HEK293 (cell line): ENCODE data around the gene MUSK.

ENCODE experiments used
- CTCF ChIA-PET: fragments of 350-600 bp; formaldehyde crosslinking; extraction: SDS; loops from one replicate; lab custom pipeline; 2021; ENCODE audit warnings: antibody characterized with exemption; lab: Yijun Ruan, JAX
- POLR2A ChIA-PET: fragments of 300-600 bp; formaldehyde crosslinking; extraction: SDS; loops from one replicate; lab custom pipeline; 2020; ENCODE audit warnings: antibody characterized with exemption, inconsistent platforms; lab: Yijun Ruan, JAX
- H3K27ac ChIP-seq: fragments of 200-500 bp; sonication (Bioruptor generic); 2 replicates; pipeline ENCODE4 v1.5.1; 2014; ENCODE audit warnings: low read depth, low read length, control low read depth, inconsistent platforms; ENCODE audit errors: extremely low read depth
- H3K36me3 ChIP-seq, 2 experiments: fragments of 200-500 bp in 1 of 2; sonication (Bioruptor generic) in 1 of 2; 1 replicate in 1 of 2; 2 replicates in 1 of 2; pipeline ENCODE4 v1.5.1; 2014 to 2017; ENCODE audit warnings: inconsistent platforms in 2 of 2, low read length in 2 of 2; ENCODE audit not compliant: control insufficient read depth in 2 of 2, insufficient read depth in 1 of 2
- H3K4me1 ChIP-seq: fragments of 200-500 bp; sonication (Bioruptor generic); 2 replicates; pipeline ENCODE4 v1.5.1; 2014; ENCODE audit warnings: mild to moderate bottlenecking, low read length, inconsistent platforms; ENCODE audit not compliant: control insufficient read depth, insufficient read depth
- H3K4me3 ChIP-seq: 2 replicates; pipeline ENCODE4 v1.5.1; 2011; ENCODE audit warnings: low read depth, mild to moderate bottlenecking, control low read depth, low read length, moderate library complexity
- H3K9me3 ChIP-seq: fragments of 200-500 bp; sonication (Bioruptor generic); 2 replicates; pipeline ENCODE4 v1.5.1; 2014; ENCODE audit warnings: low read depth, low read length, inconsistent platforms; ENCODE audit not compliant: control insufficient read depth, insufficient read depth
- MYNN ChIP-seq: fragments of 450-650 bp; formaldehyde crosslinking; IDR thresholded peaks from 2 replicates; pipeline ENCODE4 v1.5.1; 2016; ENCODE audit warnings: missing biosample characterization, missing genetic modification characterization, borderline replicate concordance
- ZFP3 ChIP-seq: fragments of 450-650 bp; formaldehyde crosslinking; IDR thresholded peaks from 2 replicates; pipeline ENCODE4 v1.5.1; 2016; ENCODE audit warnings: low read depth, missing biosample characterization, missing genetic modification characterization
- ZFP41 ChIP-seq: fragments of 450-650 bp; formaldehyde crosslinking; IDR thresholded peaks from 2 replicates; pipeline ENCODE4 v1.5.1; 2016; ENCODE audit warnings: missing biosample characterization, missing genetic modification characterization, borderline replicate concordance
- ZNF16 ChIP-seq: fragments of 450-650 bp; formaldehyde crosslinking; IDR thresholded peaks from 2 replicates; pipeline ENCODE4 v1.5.1; 2016; ENCODE audit warnings: low read depth, missing biosample characterization, missing genetic modification characterization
- ZNF202 ChIP-seq: fragments of 450-650 bp; formaldehyde crosslinking; IDR thresholded peaks from 2 replicates; pipeline ENCODE4 v1.5.1; 2016; ENCODE audit warnings: missing biosample characterization, missing genetic modification characterization, borderline replicate concordance
- ZNF211 ChIP-seq: fragments of 450-650 bp; formaldehyde crosslinking; IDR thresholded peaks from 2 replicates; pipeline ENCODE4 v1.5.1; 2016; ENCODE audit warnings: low read depth, missing biosample characterization, missing genetic modification characterization
- ZNF223 ChIP-seq: fragments of 450-650 bp; formaldehyde crosslinking; IDR thresholded peaks from 2 replicates; pipeline ENCODE4 v1.5.1; 2016; ENCODE audit warnings: missing biosample characterization, missing genetic modification characterization
- ZNF239 ChIP-seq: fragments of 450-650 bp; formaldehyde crosslinking; IDR thresholded peaks from 2 replicates; pipeline ENCODE4 v1.5.1; 2016; ENCODE audit warnings: missing biosample characterization, missing genetic modification characterization
- ZNF510 ChIP-seq: fragments of 450-650 bp; formaldehyde crosslinking; IDR thresholded peaks from 2 replicates; pipeline ENCODE4 v1.5.1; 2018; ENCODE audit warnings: mild to moderate bottlenecking, missing genetic modification characterization, missing biosample characterization; ENCODE audit not compliant: insufficient replicate concordance
- ZNF548 ChIP-seq: fragments of 450-650 bp; formaldehyde crosslinking; IDR thresholded peaks from 2 replicates; pipeline ENCODE4 v1.5.1; 2016; ENCODE audit warnings: missing biosample characterization, missing genetic modification characterization
- ZNF621 ChIP-seq: fragments of 450-650 bp; formaldehyde crosslinking; IDR thresholded peaks from 2 replicates; pipeline ENCODE4 v1.5.1; 2017; ENCODE audit warnings: missing biosample characterization, missing genetic modification characterization
- ZNF664 ChIP-seq: fragments of 450-650 bp; formaldehyde crosslinking; IDR thresholded peaks from 2 replicates; pipeline ENCODE4 v1.5.1; 2016; ENCODE audit warnings: missing biosample characterization, missing genetic modification characterization
- ZNF768 ChIP-seq: fragments of 450-650 bp; formaldehyde crosslinking; IDR thresholded peaks from 2 replicates; pipeline ENCODE4 v1.5.1; 2018; ENCODE audit warnings: missing biosample characterization, mild to moderate bottlenecking, missing genetic modification characterization
- ZNF830 ChIP-seq: fragments of 450-650 bp; IDR thresholded peaks from 2 replicates; pipeline ENCODE4 v1.5.0; 2018; ENCODE audit warnings: missing biosample characterization, missing genetic modification characterization, low read depth, mild to moderate bottlenecking, moderate library complexity
- ZXDB ChIP-seq: fragments of 450-650 bp; formaldehyde crosslinking; IDR thresholded peaks from 2 replicates; pipeline ENCODE4 v1.5.1; 2016; ENCODE audit warnings: missing biosample characterization, missing genetic modification characterization
- TF ChIP-seq, protein P1 (sequence below): sonication (generic); formaldehyde crosslinking; IDR thresholded peaks from 2 replicates; pipeline ENCODE4 v1.8.1; 2022; ENCODE audit warnings: mild to moderate bottlenecking, moderate library complexity, missing genetic modification reagents
- TF ChIP-seq, protein P2 (sequence below): fragments of 450-650 bp; IDR thresholded peaks from 2 replicates; pipeline ENCODE4 v1.5.1; 2018; ENCODE audit warnings: missing biosample characterization, missing genetic modification characterization
- TF ChIP-seq, protein P3 (sequence below): fragments of 450-650 bp; formaldehyde crosslinking; IDR thresholded peaks from 2 replicates; pipeline ENCODE4 v1.5.0; 2017; ENCODE audit warnings: missing biosample characterization, missing genetic modification characterization, borderline replicate concordance
- TF ChIP-seq, protein P4 (sequence below): fragments of 450-650 bp; formaldehyde crosslinking; optimal IDR thresholded peaks from 2 replicates; pipeline ENCODE3; 2016; ENCODE audit warnings: missing biosample characterization, mild to moderate bottlenecking, missing genetic modification characterization
- TF ChIP-seq, protein P5 (sequence below): fragments of 450-650 bp; formaldehyde crosslinking; IDR thresholded peaks from 2 replicates; pipeline ENCODE4 v1.5.1; 2016; ENCODE audit warnings: missing biosample characterization, missing genetic modification characterization
- TF ChIP-seq, protein P6 (sequence below): fragments of 450-650 bp; IDR thresholded peaks from 2 replicates; pipeline ENCODE4 v1.5.1; 2018; ENCODE audit warnings: missing biosample characterization, mild to moderate bottlenecking, missing genetic modification characterization

MUSK gene

DNA sequence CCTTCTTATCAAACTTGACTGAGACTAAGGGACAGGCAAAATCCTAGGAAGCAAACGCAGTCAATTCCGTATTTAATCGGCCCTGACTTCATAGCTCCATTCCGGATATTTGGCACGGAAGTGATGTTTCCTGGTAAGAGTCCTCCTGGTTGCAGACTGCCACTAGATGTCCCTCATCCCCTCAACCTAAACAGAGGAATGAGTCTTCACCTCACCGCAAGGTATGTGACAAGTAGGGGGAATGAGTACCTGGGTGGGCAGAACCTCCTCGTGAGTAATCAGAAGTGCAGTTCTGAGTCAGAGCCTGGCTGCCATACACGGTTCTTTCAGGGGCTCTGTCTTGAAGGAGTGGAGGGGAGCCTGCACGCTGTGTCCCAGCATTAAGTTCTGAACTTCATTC is 173.6 kb downstream of the MUSK start:
- Histone ChIP-seq H3K9me3 (no peaks in the 10 kb centered on the region), H3K4me1 (no peaks in the 10 kb centered on the region), H3K36me3 (no peaks in the 10 kb centered on the region), H3K4me3 (no peak overlapping the region)
- ChIA-PET POLR2A (no interaction called here), CTCF (interaction anchor here (1.0 kb wide), 1 partner anchor 160 kb away, joined by 3 read pairs; no protein-coding TSS in a partner anchor)
- no peak for TF ChIP-seq ZNF16 (tag by site-specific recombination)
- TF ChIP-seq, protein P1, sequence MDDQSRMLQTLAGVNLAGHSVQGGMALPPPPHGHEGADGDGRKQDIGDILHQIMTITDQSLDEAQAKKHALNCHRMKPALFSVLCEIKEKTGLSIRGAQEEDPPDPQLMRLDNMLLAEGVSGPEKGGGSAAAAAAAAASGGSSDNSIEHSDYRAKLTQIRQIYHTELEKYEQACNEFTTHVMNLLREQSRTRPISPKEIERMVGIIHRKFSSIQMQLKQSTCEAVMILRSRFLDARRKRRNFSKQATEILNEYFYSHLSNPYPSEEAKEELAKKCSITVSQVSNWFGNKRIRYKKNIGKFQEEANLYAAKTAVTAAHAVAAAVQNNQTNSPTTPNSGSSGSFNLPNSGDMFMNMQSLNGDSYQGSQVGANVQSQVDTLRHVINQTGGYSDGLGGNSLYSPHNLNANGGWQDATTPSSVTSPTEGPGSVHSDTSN (CRISPR knock-in tag) = no peak
- no peak for TF ChIP-seq ZFP41 (tag by site-specific recombination)
- TF ChIP-seq ZNF768 (tag by site-specific recombination) = no peak
- TF ChIP-seq, all 188 proteins: peak for 0
- no peak overlapping the region for H3K27ac ChIP-seq

DNA sequence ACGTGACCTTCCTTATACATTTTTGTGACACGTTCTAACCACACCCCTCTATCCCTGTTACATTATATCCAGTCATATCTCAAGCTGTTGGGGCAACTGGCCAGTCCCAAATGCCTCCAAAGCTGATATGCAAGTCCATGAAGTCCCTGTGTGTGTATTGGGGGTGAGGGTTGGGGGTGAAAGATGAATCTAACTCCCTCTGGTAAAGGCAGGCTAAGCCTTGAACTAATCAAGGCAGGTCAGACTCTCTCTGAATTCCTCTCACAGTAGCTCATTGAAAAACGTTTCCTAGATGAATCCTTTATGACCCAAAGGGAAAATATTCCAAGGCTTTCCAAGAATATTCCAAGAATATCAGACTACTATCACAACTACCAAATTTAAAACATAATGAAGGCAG is 174.4 kb downstream of the MUSK start:
- no peak overlapping the region for H3K4me3 ChIP-seq
- no peak overlapping the region for H3K27ac ChIP-seq
- ChIA-PET POLR2A (no interaction called here), CTCF (interaction anchor here (1.0 kb wide), 1 partner anchor 159 kb away, joined by 3 read pairs; no protein-coding TSS in a partner anchor)
- H3K9me3 ChIP-seq = no peaks in the 10 kb centered on the region
- TF ChIP-seq ZNF202 (tag by site-specific recombination) (no peak), ZNF211 (tag by site-specific recombination) (no peak), ZNF664 (tag by site-specific recombination) (no peak), ZNF239 (tag by site-specific recombination) (no peak), ZNF510 (tag by site-specific recombination) (no peak), ZNF223 (tag by site-specific recombination) (no peak)
- TF ChIP-seq, protein P2, sequence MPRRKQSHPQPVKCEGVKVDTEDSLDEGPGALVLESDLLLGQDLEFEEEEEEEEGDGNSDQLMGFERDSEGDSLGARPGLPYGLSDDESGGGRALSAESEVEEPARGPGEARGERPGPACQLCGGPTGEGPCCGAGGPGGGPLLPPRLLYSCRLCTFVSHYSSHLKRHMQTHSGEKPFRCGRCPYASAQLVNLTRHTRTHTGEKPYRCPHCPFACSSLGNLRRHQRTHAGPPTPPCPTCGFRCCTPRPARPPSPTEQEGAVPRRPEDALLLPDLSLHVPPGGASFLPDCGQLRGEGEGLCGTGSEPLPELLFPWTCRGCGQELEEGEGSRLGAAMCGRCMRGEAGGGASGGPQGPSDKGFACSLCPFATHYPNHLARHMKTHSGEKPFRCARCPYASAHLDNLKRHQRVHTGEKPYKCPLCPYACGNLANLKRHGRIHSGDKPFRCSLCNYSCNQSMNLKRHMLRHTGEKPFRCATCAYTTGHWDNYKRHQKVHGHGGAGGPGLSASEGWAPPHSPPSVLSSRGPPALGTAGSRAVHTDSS (tag by site-specific recombination) = no peak
- TF ChIP-seq, protein P3, sequence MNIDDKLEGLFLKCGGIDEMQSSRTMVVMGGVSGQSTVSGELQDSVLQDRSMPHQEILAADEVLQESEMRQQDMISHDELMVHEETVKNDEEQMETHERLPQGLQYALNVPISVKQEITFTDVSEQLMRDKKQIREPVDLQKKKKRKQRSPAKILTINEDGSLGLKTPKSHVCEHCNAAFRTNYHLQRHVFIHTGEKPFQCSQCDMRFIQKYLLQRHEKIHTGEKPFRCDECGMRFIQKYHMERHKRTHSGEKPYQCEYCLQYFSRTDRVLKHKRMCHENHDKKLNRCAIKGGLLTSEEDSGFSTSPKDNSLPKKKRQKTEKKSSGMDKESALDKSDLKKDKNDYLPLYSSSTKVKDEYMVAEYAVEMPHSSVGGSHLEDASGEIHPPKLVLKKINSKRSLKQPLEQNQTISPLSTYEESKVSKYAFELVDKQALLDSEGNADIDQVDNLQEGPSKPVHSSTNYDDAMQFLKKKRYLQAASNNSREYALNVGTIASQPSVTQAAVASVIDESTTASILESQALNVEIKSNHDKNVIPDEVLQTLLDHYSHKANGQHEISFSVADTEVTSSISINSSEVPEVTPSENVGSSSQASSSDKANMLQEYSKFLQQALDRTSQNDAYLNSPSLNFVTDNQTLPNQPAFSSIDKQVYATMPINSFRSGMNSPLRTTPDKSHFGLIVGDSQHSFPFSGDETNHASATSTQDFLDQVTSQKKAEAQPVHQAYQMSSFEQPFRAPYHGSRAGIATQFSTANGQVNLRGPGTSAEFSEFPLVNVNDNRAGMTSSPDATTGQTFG (tag by site-specific recombination) = no peak
- TF ChIP-seq, all 188 proteins: peak for 0
- no peaks in the 10 kb centered on the region for H3K4me1 ChIP-seq
- H3K36me3 ChIP-seq = no peaks in the 10 kb centered on the region

DNA sequence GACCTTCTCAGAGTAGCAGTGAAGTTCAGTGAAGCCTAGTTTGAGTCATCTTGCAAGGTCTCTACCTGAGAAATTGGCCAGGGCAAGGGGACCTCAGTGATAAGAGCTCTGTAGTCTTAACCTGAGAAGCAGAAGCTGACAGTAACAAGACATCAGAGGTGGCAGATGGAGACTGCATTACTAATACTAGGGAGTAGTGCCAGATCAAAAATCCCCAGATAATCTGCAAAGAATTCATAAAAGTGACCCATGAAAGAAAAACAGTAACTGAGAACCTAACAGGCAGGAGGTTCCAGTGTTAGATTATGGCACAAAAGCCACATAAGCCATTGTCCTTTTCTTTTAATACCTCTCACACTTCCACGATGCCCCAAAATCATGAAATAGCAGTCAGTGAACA is 175.5 kb downstream of the MUSK start:
- Histone ChIP-seq H3K4me1 (no peaks in the 10 kb centered on the region), H3K36me3 (no peaks in the 10 kb centered on the region), H3K27ac (no peak overlapping the region), H3K9me3 (no peaks in the 10 kb centered on the region), H3K4me3 (no peak overlapping the region)
- ChIA-PET CTCF (no interaction called here), POLR2A (no interaction called here)
- TF ChIP-seq ZNF548 (tag by site-specific recombination) (no peak), ZXDB (tag by site-specific recombination) (no peak), ZNF830 (no peak), ZNF510 (tag by site-specific recombination) (no peak), ZNF621 (tag by site-specific recombination) (no peak), ZFP3 (no peak), MYNN (no peak)
- TF ChIP-seq, protein P4, sequence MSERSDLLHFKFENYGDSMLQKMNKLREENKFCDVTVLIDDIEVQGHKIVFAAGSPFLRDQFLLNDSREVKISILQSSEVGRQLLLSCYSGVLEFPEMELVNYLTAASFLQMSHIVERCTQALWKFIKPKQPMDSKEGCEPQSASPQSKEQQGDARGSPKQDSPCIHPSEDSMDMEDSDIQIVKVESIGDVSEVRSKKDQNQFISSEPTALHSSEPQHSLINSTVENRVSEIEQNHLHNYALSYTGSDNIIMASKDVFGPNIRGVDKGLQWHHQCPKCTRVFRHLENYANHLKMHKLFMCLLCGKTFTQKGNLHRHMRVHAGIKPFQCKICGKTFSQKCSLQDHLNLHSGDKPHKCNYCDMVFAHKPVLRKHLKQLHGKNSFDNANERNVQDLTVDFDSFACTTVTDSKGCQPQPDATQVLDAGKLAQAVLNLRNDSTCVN = no peak
- TF ChIP-seq, protein P5, sequence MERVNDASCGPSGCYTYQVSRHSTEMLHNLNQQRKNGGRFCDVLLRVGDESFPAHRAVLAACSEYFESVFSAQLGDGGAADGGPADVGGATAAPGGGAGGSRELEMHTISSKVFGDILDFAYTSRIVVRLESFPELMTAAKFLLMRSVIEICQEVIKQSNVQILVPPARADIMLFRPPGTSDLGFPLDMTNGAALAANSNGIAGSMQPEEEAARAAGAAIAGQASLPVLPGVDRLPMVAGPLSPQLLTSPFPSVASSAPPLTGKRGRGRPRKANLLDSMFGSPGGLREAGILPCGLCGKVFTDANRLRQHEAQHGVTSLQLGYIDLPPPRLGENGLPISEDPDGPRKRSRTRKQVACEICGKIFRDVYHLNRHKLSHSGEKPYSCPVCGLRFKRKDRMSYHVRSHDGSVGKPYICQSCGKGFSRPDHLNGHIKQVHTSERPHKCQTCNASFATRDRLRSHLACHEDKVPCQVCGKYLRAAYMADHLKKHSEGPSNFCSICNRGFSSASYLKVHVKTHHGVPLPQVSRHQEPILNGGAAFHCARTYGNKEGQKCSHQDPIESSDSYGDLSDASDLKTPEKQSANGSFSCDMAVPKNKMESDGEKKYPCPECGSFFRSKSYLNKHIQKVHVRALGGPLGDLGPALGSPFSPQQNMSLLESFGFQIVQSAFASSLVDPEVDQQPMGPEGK (tag by site-specific recombination) = no peak
- TF ChIP-seq, protein P6, sequence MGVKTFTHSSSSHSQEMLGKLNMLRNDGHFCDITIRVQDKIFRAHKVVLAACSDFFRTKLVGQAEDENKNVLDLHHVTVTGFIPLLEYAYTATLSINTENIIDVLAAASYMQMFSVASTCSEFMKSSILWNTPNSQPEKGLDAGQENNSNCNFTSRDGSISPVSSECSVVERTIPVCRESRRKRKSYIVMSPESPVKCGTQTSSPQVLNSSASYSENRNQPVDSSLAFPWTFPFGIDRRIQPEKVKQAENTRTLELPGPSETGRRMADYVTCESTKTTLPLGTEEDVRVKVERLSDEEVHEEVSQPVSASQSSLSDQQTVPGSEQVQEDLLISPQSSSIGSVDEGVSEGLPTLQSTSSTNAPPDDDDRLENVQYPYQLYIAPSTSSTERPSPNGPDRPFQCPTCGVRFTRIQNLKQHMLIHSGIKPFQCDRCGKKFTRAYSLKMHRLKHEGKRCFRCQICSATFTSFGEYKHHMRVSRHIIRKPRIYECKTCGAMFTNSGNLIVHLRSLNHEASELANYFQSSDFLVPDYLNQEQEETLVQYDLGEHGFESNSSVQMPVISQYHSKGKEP (tag by site-specific recombination) = no peak
